Amniotic epithelial cell (primary cell): ENCODE results near the gene IL1R2.
A peak's percentile ranks its signal among the peaks of the same experiment; 100 is the strongest.
"Not testable (repeated sequence)": the region's sequence is repeated elsewhere in the genome, so short reads cannot be mapped to it uniquely, and the experiment has no call there.

Source experiments
- DNase-seq: peaks from one replicate; pipeline ENCODE4 v3.0.0-alpha.2; 2010; ENCODE audit warnings: low read depth

Gene IL1R2

GRCh38 chr2:102000012-102000411 lies 8.3 kb downstream of the IL1R2 start:
- peak; percentile 63 for DNase-seq

GRCh38 chr2:102000813-102001766 lies 9.3 kb downstream of the IL1R2 start:
- DNase-seq = no peak

GRCh38 chr2:102001767-102002142 lies 10.0 kb downstream of the IL1R2 start:
- no peak for DNase-seq

GRCh38 chr2:102002228-102002627 lies 10.5 kb downstream of the IL1R2 start:
- DNase-seq = no peak

DNA sequence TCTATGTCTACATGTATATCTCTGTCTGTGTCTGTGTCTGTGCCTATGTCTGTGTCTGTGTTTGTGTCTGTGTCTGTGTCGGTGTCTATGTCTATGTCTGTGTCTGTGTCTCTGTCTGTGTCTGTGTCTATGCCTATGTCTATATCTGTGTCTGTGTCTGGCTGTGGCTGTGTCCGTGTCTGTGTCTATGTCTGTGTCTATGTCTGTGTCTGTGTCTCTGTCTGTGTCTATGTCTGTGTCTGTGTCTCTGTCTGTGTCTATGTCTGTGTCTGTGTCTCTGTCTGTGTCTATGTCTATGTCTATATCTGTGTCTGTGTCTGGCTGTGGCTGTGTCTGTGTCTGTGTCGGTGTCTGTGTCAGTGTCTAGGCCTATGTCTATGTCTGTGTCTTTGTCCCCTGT lies 11.1 kb downstream of the IL1R2 start:
- DNase-seq = not testable (repeated sequence)

DNA sequence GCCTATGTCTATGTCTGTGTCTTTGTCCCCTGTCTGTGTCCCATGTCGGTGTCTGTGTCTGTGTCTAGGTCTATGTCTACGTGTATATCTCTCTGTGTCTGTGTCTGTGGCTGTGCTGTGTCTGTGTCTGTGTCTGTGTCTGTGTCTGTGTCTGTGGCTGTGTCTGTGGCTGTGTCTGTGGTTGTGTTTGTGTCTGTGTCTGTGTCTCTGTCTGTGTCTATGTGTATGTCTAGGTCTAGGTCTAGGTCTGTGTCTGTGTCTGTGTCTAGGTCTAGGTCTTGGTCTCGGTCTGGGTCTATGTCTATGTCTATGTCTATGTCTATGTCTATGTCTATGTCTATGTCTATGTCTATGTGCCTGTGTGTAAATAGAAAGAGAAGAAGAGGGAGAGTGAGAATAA lies 11.9 kb downstream of the IL1R2 start:
- DNase-seq = no peak

DNA sequence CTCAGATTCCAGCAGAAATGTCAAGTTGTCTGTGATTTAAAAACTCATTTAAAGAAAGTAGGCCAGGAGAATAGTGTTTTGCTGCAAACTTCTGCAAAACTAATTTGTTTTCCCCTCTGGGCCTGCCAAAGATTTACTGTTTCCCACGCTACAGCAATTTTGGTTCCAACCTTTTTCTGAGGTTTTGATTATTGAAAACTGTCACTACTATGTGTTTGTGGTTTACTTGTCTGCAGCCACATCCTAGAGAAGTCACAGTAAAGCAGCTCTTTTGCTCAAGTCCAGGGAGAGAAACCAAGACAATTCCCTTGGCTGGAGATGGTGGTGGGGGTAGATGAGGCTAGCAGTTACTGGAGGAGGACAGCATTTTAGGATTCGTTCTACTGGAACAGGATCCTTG lies 12.8 kb downstream of the IL1R2 start:
- DNase-seq = no peak

GRCh38 chr2:102005449-102005848 lies 13.7 kb downstream of the IL1R2 start:
- no peak for DNase-seq

DNA sequence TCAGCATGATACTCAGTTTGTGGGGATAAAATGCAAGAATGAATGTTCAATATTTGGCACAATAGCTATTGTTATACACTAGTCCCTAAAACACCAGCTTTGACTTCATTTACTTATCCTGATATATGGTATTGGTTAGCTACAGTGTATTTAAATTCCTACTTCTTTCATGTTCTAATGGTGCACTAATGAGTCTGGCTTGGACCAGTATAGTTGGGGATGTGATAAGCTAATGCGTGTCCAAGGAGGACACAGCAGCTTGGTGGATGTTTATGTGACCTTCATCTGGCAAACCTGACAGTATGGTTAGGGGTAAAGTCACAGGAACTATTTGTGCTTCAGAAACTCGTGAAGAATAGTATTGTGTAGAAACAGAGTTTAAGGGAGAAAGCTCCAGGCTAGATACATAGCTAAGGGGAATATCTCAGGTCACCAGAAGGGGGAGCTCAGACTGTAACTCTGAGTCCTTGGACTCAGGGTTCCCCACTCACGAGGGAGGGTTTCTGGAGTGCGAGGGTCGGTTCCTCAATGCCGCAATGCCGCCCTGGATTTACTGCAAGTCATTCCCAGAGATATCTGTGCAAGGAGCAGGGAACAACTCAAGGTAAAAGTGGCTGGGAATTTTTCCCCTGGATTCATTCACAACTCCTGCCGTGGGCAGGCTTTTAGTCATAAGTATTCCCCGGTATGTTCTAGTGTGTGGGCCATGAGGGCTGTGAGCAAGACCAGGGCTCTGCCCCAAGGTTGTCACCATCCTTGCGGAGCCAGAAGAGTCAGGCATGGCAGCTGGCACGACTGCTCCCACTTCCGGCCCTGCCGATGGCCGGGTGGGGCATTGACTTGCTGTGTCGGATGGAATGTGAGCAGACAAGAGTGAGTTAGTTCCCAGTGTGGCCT lies 14.5 kb downstream of the IL1R2 start:
- DNase-seq = peak; percentile 85

DNA sequence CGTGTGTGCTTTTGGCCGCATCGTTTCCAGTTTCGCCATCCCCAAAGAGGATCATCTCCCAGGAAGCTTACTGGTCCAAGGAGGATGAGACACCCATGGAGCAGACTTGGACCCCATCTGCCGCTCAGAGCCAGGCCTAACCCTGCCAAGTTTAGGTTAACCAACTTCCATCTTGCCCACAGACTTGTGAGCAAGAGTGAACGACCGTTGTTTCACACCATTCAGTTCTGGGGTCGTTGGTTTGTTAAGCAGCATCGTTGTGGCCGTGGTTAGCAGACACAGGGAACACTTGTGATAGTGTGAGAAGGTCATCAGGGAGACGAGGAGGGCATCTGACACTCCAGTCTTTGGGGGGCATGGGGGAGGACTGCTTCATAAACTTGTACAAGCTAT lies 15.1 kb downstream of the IL1R2 start:
- DNase-seq = no peak

- no peak for DNase-seq
Measured at GRCh38 chr2:102008490-102008889, 16.7 kb downstream of the IL1R2 start.

DNA sequence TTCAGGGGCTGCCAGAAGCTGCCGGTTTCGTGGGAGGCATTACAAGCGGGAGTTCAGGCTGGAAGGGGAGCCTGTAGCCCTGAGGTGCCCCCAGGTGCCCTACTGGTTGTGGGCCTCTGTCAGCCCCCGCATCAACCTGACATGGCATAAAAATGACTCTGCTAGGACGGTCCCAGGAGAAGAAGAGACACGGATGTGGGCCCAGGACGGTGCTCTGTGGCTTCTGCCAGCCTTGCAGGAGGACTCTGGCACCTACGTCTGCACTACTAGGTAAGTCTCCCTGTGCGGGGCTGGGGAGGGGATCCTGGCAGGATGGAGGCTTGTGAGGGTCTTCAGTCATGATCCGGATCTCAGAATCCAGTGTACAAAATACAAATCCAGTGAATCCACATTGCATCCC lies 17.8 kb downstream of the IL1R2 start:
- DNase-seq = no peak

DNA sequence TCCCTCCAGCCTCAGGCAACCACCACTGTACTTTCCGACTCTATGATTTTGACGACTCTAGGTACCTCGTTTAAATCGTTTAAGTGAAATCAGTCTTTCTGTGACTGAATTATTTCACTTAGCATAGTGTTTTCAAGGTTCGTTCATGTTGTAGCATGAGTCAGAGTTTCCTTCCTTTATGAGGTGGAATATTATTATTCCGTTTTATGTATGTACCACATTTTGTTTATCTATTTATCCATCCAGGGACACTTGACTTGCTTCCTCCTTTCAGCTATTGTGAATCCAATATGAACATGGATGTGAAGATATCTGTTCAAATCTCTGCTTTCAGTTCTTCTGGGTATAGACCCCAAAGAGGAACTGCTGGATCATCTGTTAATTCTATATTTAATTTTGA lies 19.1 kb downstream of the IL1R2 start:
- DNase-seq = no peak

- DNase-seq = no peak
Measured at GRCh38 chr2:102012061-102012614, 20.4 kb downstream of the IL1R2 start.

GRCh38 chr2:102013206-102014040 lies 21.7 kb downstream of the IL1R2 start:
- DNase-seq = peak; percentile 59

DNA sequence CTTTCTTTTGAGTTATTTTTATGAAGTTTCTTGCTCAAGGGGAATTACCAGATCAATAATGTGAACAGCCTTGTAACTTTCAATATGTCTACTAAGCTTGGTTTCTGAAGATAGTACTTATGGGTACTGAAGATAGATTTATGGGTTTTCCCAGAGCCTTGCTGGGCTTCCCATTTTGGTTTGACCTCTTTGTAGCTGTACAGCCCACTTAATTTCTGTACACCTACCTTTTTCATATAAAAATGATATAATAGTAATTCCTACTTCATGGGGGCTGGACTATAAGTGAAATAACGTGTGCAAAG lies 22.2 kb downstream of the IL1R2 start:
- DNase-seq = no peak

- DNase-seq = no peak
Measured at GRCh38 chr2:102015399-102015798, 23.6 kb downstream of the IL1R2 start.

DNA sequence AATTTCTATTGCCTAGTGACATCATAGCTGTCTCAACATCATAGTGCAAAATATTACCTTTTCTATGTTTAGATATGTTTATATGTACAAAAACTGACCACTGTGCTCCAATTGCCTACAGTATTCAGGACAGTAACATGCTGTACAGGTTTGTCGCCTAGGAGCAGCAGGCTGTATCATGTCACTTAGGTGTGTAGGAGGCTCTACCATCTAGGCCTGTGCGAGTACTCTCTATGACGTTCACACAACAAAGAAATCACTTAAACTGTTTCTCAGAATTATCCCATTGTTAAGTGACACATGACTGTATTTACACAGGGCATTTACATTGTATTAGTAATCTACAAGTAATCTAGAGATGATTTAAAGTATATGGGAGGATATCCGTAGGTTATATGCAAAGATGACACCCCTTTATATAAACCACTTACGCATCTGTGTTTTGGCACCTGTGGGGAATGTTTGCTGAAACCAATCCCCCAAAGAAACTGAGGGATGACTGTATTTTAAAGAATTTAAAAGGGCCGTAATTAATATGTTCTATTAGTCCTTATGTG lies 24.7 kb downstream of the IL1R2 start:
- DNase-seq = no peak

- peak; percentile 97 for DNase-seq
Measured at GRCh38 chr2:102018823-102019445, 27.2 kb downstream of the IL1R2 start.

DNA sequence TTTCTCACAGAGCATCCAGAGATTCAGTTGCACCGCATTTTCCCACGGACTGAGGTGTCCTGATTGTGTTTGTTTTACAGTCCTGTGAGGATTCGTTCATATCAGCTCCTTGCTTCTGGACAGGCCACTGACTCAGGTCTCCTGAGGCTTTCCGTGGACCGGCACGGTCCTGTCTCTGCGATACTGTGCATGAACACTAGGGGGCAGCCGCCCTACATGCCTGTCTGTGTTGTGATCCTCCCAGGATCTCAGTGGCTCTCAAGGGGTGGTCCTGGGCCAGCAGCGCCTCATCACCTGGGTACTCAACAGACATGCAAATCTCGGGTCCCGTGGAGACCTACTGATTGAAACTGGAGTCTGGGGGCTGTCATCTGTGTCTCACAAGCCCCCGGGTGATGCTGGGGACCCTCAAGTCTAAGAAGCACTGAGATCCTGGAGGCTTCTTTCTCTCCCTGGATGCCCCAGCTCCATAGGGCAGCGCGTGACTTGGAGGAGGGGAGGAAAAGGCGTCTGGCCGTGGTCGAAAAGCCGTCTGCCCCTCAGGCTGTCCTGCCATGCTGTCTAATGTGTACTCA lies 28.9 kb downstream of the IL1R2 start:
- peak; percentile 95 for DNase-seq

DNA sequence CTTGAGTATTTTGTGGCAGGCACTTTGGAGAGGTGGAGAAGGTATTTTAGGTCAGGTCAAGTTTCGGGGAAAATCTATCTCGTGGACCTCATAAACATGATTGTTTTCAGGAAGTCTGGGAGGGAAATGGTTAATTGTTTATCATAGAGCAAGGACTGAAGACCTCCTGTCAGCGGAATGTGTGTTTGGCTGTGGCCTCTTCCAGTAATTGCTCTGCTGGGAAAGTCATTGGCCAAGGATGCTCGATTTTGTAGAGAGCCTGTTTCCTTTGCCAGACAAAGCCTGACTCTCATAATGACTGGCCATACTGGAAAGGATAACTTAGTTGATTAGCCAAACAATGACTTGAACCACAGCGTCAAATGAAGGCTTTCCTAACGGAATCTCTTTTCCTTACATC lies 30.0 kb downstream of the IL1R2 start:
- peak; percentile 57 for DNase-seq
